Lower leg skin (tissue), 4 donors: ENCODE data around the gene DCAF12. TPM values are rescaled to one million over a fixed set of nuclear protein-coding genes. Genes with fewer than 3 reads are reported as not detected.
A peak's percentile ranks its signal among the peaks of the same experiment; 100 is the strongest.

Experiments
- DNase-seq, 2 donors: peaks; one replicate each; pipeline ENCODE4 v3.0.0-alpha.2; 2019; ENCODE audit warnings: low spot score in 2 of 2
- H3K4me3 ChIP-seq: fragments of 200-600 bp; sonication (generic); 2 replicates; pipeline ENCODE4 v1.5.1; 2017; ENCODE audit warnings: mild to moderate bottlenecking, low read depth; ENCODE audit not compliant: poor library complexity, severe bottlenecking
- POLR2A ChIP-seq, 2 donors: fragments of 450-650 bp; IDR thresholded peaks; one replicate each; pipeline ENCODE4 v1.6.1; 2016 to 2017; ENCODE audit warnings: antibody characterized with exemption in 2 of 2, mild to moderate bottlenecking in 1 of 2, moderate library complexity in 1 of 2
- WGBS, 2 donors: methylation state at CpG; one replicate each; pipeline ENCODE4 v1.1.5; 2018; 5-methylcytosine and 5-hydroxymethylcytosine counted together
- intact Hi-C: fragments of 100-400 bp; cut with DNase I; formaldehyde crosslinking; loops from one replicate; pipeline ENCODE4 v1.15.0; 2023; ENCODE audit warnings: low total_unique reads
- total RNA-seq, 4 donors: library from RNA; depleted of rRNA; stranded (reverse); fragments of >200 nt; gene quantifications; one replicate each; pipeline ENCODE4 v1.1.0, GENCODE V29; 2016
- TF ChIP-seq, protein P1 (sequence below), 3 donors: fragments of 450-650 bp; IDR thresholded peaks; one replicate each; pipeline ENCODE4 v1.5.1; 2016; ENCODE audit warnings: antibody characterized with exemption in 3 of 3, mild to moderate bottlenecking in 3 of 3, moderate library complexity in 2 of 3

The DCAF12 gene
- total RNA-seq, 4 donors from 2014 or later, result 21.9 to 30.7 (median 26.8) TPM

DNA sequence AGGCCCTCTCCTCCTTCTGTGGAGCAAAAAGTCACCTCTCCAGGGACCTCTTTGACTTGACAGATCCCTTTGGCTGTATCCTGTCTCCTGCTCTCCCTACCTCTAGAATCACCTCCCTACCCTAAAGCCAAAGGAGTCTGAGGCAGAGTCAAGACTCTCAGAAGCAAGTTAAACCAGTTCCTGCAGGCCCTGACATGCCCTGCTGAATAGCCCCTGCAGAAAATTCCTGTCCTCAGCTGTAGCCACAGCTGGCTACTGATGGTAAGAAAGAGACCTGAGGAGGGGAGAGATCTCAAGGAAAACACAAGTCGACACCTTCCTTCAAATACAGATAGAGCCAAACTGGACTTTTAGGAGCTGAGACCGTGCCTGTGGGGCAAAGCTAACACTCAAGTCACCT, 54.1 kb downstream of the DCAF12 start:
- no peak for TF ChIP-seq POLR2A (IDR thresholded peaks at IDR 0.05)
- TF ChIP-seq, protein P1, sequence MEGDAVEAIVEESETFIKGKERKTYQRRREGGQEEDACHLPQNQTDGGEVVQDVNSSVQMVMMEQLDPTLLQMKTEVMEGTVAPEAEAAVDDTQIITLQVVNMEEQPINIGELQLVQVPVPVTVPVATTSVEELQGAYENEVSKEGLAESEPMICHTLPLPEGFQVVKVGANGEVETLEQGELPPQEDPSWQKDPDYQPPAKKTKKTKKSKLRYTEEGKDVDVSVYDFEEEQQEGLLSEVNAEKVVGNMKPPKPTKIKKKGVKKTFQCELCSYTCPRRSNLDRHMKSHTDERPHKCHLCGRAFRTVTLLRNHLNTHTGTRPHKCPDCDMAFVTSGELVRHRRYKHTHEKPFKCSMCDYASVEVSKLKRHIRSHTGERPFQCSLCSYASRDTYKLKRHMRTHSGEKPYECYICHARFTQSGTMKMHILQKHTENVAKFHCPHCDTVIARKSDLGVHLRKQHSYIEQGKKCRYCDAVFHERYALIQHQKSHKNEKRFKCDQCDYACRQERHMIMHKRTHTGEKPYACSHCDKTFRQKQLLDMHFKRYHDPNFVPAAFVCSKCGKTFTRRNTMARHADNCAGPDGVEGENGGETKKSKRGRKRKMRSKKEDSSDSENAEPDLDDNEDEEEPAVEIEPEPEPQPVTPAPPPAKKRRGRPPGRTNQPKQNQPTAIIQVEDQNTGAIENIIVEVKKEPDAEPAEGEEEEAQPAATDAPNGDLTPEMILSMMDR (IDR thresholded peaks at IDR 0.05), result no peak
- WGBS, 2 donors, result 52 to 62% methylated on average over 2 of the region's 2 CpGs
- DNase-seq, result peak in 1 of 2 donors; percentile 79
- intact Hi-C loops, result loop anchor here (5.0 to 10.0 kb wide), 2 partner anchors 48 to 145 kb away; no protein-coding TSS in a partner anchor
- no peak overlapping the region for H3K4me3 ChIP-seq

DNA sequence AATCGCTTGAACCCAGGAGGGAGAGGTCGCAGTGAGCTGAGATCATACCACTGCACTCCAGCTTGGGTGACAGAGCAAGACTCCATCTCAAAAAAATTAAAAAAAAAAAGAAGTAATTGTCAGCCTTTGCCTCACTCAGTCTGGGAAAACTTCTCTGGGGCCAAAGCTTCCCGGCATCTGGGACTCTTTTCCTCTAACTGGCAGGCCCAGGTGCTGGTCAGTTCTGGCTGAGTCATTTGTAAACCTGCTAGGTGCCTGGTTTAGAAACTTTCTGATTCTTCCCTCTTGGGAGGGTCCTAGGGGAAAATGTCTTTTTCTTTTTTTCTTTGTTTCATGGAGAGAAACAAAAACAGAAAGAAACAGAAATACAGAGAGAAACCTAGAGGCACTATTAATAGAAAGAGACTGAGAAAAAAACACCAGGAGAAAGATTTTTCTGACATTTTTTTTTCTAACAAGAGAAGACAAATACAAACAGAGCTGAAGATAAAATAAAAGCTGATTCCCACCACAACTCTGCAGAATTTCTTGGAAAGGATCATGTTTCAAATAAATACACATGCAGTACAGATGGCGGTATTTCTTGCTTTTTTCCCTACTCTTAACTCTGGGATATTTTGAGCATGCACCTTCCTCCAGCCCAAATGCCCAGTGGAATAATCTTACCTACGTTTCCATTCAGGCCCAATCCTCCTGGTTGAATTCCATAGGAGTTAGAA, 55.7 kb downstream of the DCAF12 start:
- no peak for DNase-seq
- WGBS, 2 donors, result 64 to 65% methylated on average over 5 of the region's 5 CpGs
- TF ChIP-seq, protein P1 (IDR thresholded peaks at IDR 0.05), result no peak
- TF ChIP-seq POLR2A (IDR thresholded peaks at IDR 0.05), result no peak
- no peak overlapping the region for H3K4me3 ChIP-seq
- intact Hi-C loops, result loop anchor here (5.0 to 10.0 kb wide), 2 partner anchors 46 to 143 kb away; no protein-coding TSS in a partner anchor

DNA sequence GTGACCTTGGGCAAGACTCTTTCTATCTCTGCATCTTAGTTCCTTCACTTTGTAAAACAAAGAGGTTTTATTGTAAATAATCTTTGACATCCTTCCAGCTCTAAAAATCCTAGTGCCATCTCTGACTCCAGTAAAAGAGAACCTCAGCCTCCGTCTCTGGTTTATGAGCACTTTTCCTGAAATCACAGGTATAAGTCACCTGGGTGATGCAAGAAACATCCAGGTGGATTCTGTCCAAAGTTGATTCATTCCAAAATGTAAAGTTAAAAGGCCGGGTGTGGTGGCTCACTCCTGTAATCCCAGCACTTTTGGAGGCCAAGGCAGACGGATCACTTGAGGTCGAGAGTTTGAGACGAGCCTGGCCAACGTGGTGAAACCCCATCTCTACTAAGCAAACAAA, 56.7 kb downstream of the DCAF12 start:
- DNase-seq, result no peak
- H3K4me3 ChIP-seq, result no peak overlapping the region
- 57 to 69% methylated on average over 6 of the region's 6 CpGs for WGBS, 2 donors
- no peak for TF ChIP-seq POLR2A (IDR thresholded peaks at IDR 0.05)
- TF ChIP-seq, protein P1 (IDR thresholded peaks at IDR 0.05), result no peak
- intact Hi-C loops, result loop anchor here (5.0 to 10.0 kb wide), 2 partner anchors 45 to 143 kb away; no protein-coding TSS in a partner anchor

GRCh38 chr9:34065541-34065940, 61.0 kb downstream of the DCAF12 start:
- intact Hi-C loops, result no loop called here
- WGBS, 2 donors, result 89 to 93% methylated on average over 3 of the region's 3 CpGs
- no peak for TF ChIP-seq POLR2A (IDR thresholded peaks at IDR 0.05)
- TF ChIP-seq, protein P1 (IDR thresholded peaks at IDR 0.05), result no peak

DNA sequence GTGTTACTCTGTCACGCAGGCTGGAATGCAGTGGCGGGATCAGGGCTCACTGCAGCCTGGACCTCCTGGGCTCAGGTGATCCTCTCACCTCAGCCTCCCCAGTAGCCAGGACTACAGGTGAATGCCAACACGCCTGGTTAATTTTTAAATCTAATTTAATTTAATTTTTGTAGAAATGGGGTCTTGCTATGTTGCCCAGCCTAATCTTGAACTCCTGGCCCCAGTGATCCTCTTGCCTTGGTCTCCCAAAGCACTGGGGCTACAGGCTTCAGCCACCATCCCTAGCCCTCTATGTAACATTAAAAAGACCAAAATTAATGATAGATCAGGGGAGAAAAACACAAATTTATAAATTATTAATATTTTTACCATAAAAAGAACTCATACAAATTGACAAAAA, 66.5 kb downstream of the DCAF12 start:
- 87 to 96% methylated on average over 3 of the region's 3 CpGs for WGBS, 2 donors
- no peak for DNase-seq
- H3K4me3 ChIP-seq, result no peak overlapping the region
- TF ChIP-seq, protein P1 (IDR thresholded peaks at IDR 0.05), result no peak
- intact Hi-C loops, result no loop called here

More at GRCh38 chr9:34065541-34065940, 61.0 kb downstream of the DCAF12 start:
- no peak overlapping the region for H3K4me3 ChIP-seq
- no peak for DNase-seq
